Mucosa of rectum (tissue), 2 donors: ENCODE results near the gene MAP2K4.

Source experiments
- H3K27ac ChIP-seq, 2 donors: one replicate each; pipeline ENCODE4 v1.7.0; 2013; ENCODE audit warnings: inconsistent platforms in 2 of 2, low read depth in 2 of 2, low read length in 2 of 2
- H3K27me3 ChIP-seq, 2 donors: one replicate each; pipeline ENCODE4 v1.7.0; 2013; ENCODE audit warnings: low read length in 2 of 2; ENCODE audit not compliant: control insufficient read depth in 2 of 2, insufficient read depth in 2 of 2
- H3K36me3 ChIP-seq, 2 donors: one replicate each; pipeline ENCODE4 v1.7.0; 2013; ENCODE audit warnings: low read length in 2 of 2; ENCODE audit not compliant: control insufficient read depth in 2 of 2, insufficient read depth in 2 of 2
- H3K4me1 ChIP-seq, 2 donors: one replicate each; pipeline ENCODE4 v1.7.0; 2013; ENCODE audit warnings: low read length in 2 of 2, mild to moderate bottlenecking in 1 of 2; ENCODE audit not compliant: control insufficient read depth in 2 of 2, insufficient read depth in 2 of 2
- H3K4me3 ChIP-seq, 2 donors: one replicate each; pipeline ENCODE4 v1.7.0; 2013; ENCODE audit warnings: low read length in 2 of 2
- H3K9ac ChIP-seq, 2 donors: one replicate each; pipeline ENCODE4 v1.7.0; 2013; ENCODE audit warnings: low read length in 2 of 2, low read depth in 1 of 2, mild to moderate bottlenecking in 1 of 2
- H3K9me3 ChIP-seq, 2 donors: one replicate each; pipeline ENCODE4 v1.7.0; 2013; ENCODE audit warnings: low read length in 2 of 2; ENCODE audit not compliant: control insufficient read depth in 2 of 2
- donor health status: healthy.
- donor health status: Normal muscosa, but diverticular disease.

The MAP2K4 gene

DNA sequence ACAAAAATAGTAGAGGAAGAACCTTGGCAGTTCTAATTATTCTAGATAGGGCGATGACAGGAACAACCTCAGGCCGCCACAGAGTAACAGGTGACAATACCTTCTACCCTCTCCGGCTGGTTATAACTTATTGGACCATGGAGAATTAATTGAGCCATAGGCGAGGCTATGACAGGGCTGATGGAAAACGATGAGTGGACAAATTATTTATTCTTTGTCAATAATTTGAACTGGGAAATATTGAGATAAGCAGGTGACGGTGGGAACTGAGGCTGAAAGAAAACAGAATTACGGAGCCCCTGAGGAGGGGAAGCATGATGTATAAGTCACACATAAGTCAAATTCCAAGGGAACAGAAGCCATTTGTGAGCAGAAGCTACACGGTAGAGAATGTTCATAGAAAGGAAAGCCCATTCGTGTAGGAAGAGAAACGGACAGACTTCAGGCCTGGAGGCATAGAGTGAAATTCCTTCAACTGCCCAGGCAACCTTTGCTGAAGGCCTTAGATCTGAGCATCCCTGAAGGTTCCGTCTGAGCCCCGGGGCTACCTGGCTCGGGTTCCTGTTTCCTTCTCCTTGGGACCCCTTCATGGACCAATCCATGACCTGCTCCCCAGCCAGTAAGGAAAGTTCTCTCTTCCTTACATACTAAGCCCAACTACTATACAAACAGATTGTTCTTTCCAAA is 158.1 kb downstream of the MAP2K4 start:
- H3K4me1 ChIP-seq: no peaks in the 10 kb centered on the region
- H3K4me3 ChIP-seq: no peak overlapping the region
- H3K27me3 ChIP-seq: no peaks in the 10 kb centered on the region
- no peak overlapping the region for H3K9ac ChIP-seq
- H3K9me3 ChIP-seq: no peaks in the 10 kb centered on the region
- no peak overlapping the region for H3K27ac ChIP-seq
- no peaks in the 10 kb centered on the region for H3K36me3 ChIP-seq

- H3K27me3 ChIP-seq: no peaks in the 10 kb centered on the region
- no peaks in the 10 kb centered on the region for H3K9me3 ChIP-seq
- no peak overlapping the region for H3K4me3 ChIP-seq
- no peaks in the 10 kb centered on the region for H3K4me1 ChIP-seq
- H3K36me3 ChIP-seq: no peaks in the 10 kb centered on the region
- H3K27ac ChIP-seq: no peak overlapping the region
- H3K9ac ChIP-seq: no peak overlapping the region
Measured at GRCh38 chr17:12180644-12181261, 160.1 kb downstream of the MAP2K4 start.

- Histone ChIP-seq H3K27me3 (no peaks in the 10 kb centered on the region), H3K36me3 (no peaks in the 10 kb centered on the region), H3K27ac (no peak overlapping the region), H3K4me3 (no peak overlapping the region), H3K9ac (no peak overlapping the region), H3K9me3 (peaks cover 0 to 2% of the 10 kb centered on the region in 2 donors), H3K4me1 (no peaks in the 10 kb centered on the region)
Measured at GRCh38 chr17:12187658-12188057, 167.0 kb downstream of the MAP2K4 start.

DNA sequence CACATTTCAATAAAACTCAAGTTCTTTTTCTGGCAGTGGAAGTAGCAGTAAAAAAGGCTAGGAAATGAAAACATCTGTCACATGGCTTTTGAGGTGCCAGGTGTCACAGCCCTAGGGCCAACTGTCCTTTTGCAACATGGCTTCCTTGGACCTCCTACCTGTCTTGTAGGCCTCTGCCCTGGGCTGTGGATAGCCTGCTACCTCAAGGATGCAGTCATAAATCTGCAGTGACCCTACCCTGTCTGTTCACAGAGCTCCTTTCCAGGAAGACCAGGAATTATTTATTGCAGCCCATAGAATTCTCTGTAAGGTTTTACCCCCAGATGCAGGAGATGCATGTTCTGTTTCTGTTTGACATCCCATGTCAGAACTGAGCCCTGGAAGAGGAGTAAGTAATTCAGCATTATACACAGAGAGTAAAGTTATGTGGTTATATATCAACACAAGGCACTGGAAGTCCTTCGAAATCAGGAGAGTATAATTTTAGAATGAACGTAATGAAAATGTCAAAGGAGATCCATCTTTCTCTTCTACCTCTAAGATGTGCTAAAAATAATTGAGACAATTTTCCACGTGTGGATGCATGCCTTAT is 172.6 kb downstream of the MAP2K4 start:
- no peaks in the 10 kb centered on the region for H3K4me1 ChIP-seq

More for the DNA sequence above, 172.6 kb downstream of the MAP2K4 start:
- Histone ChIP-seq H3K36me3 (no peaks in the 10 kb centered on the region), H3K4me3 (no peak overlapping the region), H3K27ac (no peak overlapping the region), H3K9me3 (peaks cover 0 to 2% of the 10 kb centered on the region in 2 donors), H3K27me3 (no peaks in the 10 kb centered on the region), H3K9ac (no peak overlapping the region)
